ENCODE results near the gene IL12RB2. TPM values are rescaled to one million over a fixed set of nuclear protein-coding genes. Genes with fewer than 3 reads are reported as not detected.

IL12RB2 gene
- total and polyA plus RNA-seq, 2 experiments from 2014 or later: 0.12 TPM; not detected in 1

DNA sequence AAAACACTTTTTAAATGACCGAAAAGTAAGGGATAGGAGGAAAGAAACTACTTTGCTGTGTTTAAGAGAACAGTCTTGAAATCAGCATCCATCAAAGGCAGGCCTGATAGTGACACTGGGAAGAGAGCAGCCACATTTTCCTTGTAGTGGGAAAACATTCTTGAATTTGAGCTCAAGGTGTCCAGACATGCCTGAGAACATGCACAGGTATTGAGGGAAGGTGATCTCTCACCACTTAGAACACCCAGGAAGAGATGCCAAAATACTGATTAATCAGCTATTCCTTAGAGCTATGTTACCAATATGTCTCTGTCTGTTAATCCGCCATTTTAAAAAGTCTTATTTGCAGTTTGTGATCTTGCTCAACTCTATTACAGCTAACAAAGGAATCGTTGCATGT is 25.9 kb downstream of the IL12RB2 start:
- no peak overlapping the region for H3K27ac ChIP-seq
- no peak for DNase-seq (ENCODE audit: low read depth in 1 of 2, low spot score in 1 of 2)
- no peaks in the 10 kb centered on the region for H3K36me3 ChIP-seq
- no peaks in the 10 kb centered on the region for H3K4me1 ChIP-seq (ENCODE audit: low read depth)
- no peaks in the 10 kb centered on the region for H3K9me3 ChIP-seq (ENCODE audit: low read depth)
- TF ChIP-seq, protein P1, sequence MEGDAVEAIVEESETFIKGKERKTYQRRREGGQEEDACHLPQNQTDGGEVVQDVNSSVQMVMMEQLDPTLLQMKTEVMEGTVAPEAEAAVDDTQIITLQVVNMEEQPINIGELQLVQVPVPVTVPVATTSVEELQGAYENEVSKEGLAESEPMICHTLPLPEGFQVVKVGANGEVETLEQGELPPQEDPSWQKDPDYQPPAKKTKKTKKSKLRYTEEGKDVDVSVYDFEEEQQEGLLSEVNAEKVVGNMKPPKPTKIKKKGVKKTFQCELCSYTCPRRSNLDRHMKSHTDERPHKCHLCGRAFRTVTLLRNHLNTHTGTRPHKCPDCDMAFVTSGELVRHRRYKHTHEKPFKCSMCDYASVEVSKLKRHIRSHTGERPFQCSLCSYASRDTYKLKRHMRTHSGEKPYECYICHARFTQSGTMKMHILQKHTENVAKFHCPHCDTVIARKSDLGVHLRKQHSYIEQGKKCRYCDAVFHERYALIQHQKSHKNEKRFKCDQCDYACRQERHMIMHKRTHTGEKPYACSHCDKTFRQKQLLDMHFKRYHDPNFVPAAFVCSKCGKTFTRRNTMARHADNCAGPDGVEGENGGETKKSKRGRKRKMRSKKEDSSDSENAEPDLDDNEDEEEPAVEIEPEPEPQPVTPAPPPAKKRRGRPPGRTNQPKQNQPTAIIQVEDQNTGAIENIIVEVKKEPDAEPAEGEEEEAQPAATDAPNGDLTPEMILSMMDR (IDR thresholded peaks at IDR 0.05; ENCODE audit: low read depth, low read length): no peak
- no peak overlapping the region for H3K4me3 ChIP-seq
- no peaks in the 10 kb centered on the region for H3K27me3 ChIP-seq

DNA sequence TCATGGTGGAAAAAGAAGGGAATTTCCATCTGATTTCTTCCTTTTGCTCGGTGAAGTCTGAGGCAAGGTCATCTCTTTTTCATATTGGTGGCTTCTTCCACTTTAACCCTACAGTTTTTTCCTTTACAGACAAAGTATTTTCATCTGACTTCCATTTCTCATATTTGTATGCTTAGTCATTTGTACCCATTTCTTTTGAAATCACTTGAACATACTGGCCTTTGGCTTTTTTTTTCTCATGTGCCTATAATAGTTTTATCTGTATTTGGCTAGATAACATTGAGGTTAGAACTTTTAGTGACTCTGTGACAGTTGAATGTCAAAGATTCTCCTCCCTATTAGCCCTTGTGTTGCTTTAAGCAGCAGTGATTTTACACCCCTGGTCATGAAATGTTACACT is 27.7 kb downstream of the IL12RB2 start:
- Histone ChIP-seq H3K4me3 (no peak overlapping the region), H3K4me1 (ENCODE audit: low read depth) (peaks cover 4% of the 10 kb centered on the region), H3K27me3 (no peaks in the 10 kb centered on the region), H3K9me3 (ENCODE audit: low read depth) (no peaks in the 10 kb centered on the region), H3K27ac (no peak overlapping the region), H3K36me3 (no peaks in the 10 kb centered on the region)
- DNase-seq (ENCODE audit: low read depth in 1 of 2, low spot score in 1 of 2): no peak
- TF ChIP-seq, protein P1 (IDR thresholded peaks at IDR 0.05; ENCODE audit: low read depth, low read length): no peak

DNA sequence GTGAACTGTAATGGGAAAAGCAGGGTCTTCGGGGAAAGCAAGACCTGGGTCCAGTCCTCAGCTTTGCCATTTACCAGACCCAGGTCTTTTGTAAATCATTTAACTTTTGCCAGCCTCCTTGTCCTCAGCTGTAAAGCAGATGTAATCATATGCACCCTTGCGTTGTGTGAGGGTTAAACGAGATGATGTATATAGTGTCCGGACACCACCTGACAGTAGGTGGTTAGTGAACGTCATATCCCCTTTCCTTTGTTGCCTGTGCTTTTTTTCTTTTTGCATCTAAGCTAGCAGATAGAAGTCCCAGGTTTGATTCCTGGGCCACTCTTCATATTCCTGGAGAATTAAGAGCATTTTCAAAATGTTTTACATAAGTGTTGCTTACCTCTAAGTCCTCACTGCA is 28.5 kb downstream of the IL12RB2 start:
- Histone ChIP-seq H3K4me3 (no peak overlapping the region), H3K27ac (no peak overlapping the region), H3K27me3 (no peaks in the 10 kb centered on the region), H3K9me3 (ENCODE audit: low read depth) (no peaks in the 10 kb centered on the region), H3K4me1 (ENCODE audit: low read depth) (peaks cover 9% of the 10 kb centered on the region), H3K36me3 (no peaks in the 10 kb centered on the region)
- TF ChIP-seq, protein P1 (IDR thresholded peaks at IDR 0.05; ENCODE audit: low read depth, low read length): no peak
- DNase-seq (ENCODE audit: low read depth in 1 of 2, low spot score in 1 of 2): no peak

DNA sequence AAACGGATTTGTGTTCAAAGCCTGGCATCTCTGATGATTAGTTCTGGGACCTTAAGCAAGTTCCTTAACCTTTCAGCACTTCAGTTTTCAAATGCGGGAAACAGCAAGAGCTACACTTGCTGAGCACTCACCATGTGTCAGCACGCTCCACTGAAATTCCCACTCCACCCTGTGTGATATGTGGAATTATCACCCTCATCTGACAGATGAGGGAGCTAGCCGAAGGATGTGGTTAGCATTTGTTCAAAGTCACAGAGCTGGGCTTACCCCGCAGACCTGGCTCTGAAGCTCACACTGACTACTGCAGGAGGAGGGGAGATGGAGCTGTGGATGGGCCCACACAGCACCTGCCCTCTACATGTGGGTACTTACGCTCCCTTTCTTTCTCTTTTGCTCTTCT is 29.1 kb downstream of the IL12RB2 start:
- H3K27ac ChIP-seq: no peak overlapping the region
- TF ChIP-seq, protein P1 (IDR thresholded peaks at IDR 0.05; ENCODE audit: low read depth, low read length): no peak
- no peaks in the 10 kb centered on the region for H3K36me3 ChIP-seq
- peaks cover 9% of the 10 kb centered on the region for H3K4me1 ChIP-seq (ENCODE audit: low read depth)
- H3K4me3 ChIP-seq: no peak overlapping the region
- peak in 1 of 2 donors; percentile 69 for DNase-seq (ENCODE audit: low read depth in 1 of 2, low spot score in 1 of 2)
- H3K27me3 ChIP-seq: peaks cover 2% of the 10 kb centered on the region
- no peaks in the 10 kb centered on the region for H3K9me3 ChIP-seq (ENCODE audit: low read depth)

DNA sequence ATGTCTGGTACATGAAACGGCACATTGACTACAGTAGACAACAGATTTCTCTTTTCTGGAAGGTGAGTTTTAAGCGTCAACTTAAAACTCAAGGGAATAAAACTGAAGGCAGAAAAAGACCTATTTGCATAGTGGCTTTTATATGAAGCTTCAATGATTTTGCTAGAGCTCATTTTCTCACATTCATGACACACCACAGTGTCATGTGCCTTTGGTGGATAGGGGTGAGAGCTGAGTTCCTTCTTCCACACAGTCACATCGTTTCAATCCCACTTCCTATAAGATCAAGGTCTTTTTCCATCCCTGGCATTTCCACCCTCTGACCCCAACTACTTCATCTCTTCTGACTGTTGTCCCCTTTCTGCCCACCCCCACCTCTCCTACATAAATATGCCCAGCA is 31.0 kb downstream of the IL12RB2 start:
- H3K27me3 ChIP-seq: peaks cover 7% of the 10 kb centered on the region
- H3K4me3 ChIP-seq: no peak overlapping the region
- no peak for DNase-seq (ENCODE audit: low read depth in 1 of 2, low spot score in 1 of 2)
- TF ChIP-seq, protein P1 (IDR thresholded peaks at IDR 0.05; ENCODE audit: low read depth, low read length): no peak
- peaks cover 9% of the 10 kb centered on the region for H3K4me1 ChIP-seq (ENCODE audit: low read depth)
- H3K9me3 ChIP-seq (ENCODE audit: low read depth): no peaks in the 10 kb centered on the region
- H3K27ac ChIP-seq: no peak overlapping the region
- H3K36me3 ChIP-seq: no peaks in the 10 kb centered on the region
